SU-DHL-6 (cell line): ENCODE measurements around the gene OTUD1.

ENCODE experiments used
- EZH2phosphoT487 ChIP-seq: fragments of 200-600 bp; sonication (generic), shearing (Covaris generic); conservative IDR thresholded peaks from 2 replicates; pipeline ENCODE4 v1.6.1; 2018; ENCODE audit warnings: mild to moderate bottlenecking, antibody characterized with exemption, low read length, moderate library complexity, mixed read lengths
- TF ChIP-seq, protein P1 (sequence below): fragments of 200-600 bp; sonication (generic); IDR thresholded peaks from one replicate; pipeline ENCODE4 v1.5.1; 2017; ENCODE audit warnings: antibody characterized with exemption, mild to moderate bottlenecking, low read length, moderate library complexity; ENCODE audit not compliant: insufficient read depth, poor library complexity, severe bottlenecking

GRCh38 chr10:23479798-23480473 lies 41.1 kb downstream of the OTUD1 start:
- TF ChIP-seq, protein P1, sequence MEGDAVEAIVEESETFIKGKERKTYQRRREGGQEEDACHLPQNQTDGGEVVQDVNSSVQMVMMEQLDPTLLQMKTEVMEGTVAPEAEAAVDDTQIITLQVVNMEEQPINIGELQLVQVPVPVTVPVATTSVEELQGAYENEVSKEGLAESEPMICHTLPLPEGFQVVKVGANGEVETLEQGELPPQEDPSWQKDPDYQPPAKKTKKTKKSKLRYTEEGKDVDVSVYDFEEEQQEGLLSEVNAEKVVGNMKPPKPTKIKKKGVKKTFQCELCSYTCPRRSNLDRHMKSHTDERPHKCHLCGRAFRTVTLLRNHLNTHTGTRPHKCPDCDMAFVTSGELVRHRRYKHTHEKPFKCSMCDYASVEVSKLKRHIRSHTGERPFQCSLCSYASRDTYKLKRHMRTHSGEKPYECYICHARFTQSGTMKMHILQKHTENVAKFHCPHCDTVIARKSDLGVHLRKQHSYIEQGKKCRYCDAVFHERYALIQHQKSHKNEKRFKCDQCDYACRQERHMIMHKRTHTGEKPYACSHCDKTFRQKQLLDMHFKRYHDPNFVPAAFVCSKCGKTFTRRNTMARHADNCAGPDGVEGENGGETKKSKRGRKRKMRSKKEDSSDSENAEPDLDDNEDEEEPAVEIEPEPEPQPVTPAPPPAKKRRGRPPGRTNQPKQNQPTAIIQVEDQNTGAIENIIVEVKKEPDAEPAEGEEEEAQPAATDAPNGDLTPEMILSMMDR: no peak
- TF ChIP-seq EZH2phosphoT487: no peak
